Stimulated activated CD4-positive, alpha-beta T cell treated with anti-CD3 and anti-CD28 coated beads, TNF-alpha, amount 100 ng/mL, for 24 hours (primary cell): Measurements from ENCODE around the gene CALML6.

Source experiments
- DNase-seq, 3 experiments: peaks; one replicate each; pipeline ENCODE4 v3.0.0-alpha.2; 2020; ENCODE audit warnings: low read depth in 3 of 3

CALML6 gene

GRCh38 chr1:1964811-1965210, 49.8 kb downstream of the CALML6 start:
- DNase-seq: no peak

- no peak for DNase-seq
Observed at GRCh38 chr1:1965546-1965945, 50.5 kb downstream of the CALML6 start.

GRCh38 chr1:1966071-1966740, 51.1 kb downstream of the CALML6 start:
- no peak for DNase-seq
